Measurements from ENCODE around the gene EIF1B. TPM values are rescaled to one million over a fixed set of nuclear protein-coding genes. Genes with fewer than 3 reads are reported as not detected.
"Not testable (repeated sequence)": the region's sequence is repeated elsewhere in the genome, so short reads cannot be mapped to it uniquely, and the experiment has no call there.

The EIF1B gene
- total RNA-seq, 1 donor from 2014 or later: 77.1 TPM

DNA sequence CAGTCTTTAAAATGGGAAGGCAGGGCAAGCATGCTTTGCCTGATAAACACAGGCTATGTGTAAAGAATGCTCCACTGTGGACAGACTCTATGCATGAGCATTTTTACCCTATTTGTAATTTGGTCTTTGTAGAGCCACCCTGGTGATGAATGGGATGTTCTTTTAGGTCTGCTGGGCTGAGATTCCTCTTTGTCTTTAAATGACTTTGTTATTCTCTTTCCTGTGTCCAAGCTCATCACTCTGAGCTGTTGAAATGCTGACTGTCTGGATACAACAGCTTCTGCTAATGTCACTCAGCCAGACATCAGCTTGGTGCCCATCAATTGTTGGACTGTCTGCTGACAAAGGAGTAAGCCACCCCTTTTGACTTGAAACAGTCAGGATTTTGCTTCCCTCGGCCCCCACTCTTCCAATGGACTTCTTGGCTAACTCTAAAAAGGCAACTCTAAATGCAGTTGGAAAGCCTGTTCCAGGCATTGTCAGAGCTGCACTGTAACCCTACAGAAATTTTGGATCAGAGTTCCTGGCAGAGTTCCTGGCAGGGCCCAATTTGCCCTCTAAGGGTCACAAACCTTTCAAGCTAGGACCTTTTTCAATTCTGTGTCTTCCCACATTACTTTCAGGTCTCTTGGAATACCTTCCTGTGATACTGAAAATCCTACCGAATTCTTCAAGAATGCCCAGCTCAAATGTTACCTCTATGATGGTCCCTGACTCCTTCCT is 40.5 kb upstream of the EIF1B start:
- Mint-ChIP-seq H3K4me1 (no peaks in the 10 kb centered on the region), H3K27ac (no peak overlapping the region)

DNA sequence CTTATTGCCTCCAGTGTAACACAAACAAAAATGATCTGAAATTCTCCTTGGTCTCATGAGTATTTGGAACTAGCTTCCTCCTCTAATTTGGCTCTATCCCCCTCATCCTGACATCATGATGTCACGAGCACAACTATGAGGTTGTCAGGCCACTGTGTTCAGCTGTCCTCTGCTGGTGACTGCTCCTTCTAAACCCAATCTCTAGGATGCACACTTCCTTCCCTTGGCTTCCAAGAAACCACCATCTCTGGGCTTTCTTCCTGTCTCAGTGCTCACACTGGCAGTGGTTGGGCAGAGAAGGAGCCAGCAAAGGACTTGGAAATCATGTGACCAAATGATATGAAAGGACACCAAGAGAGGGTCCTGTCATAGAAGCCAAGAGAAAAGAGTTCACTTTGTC is 30.7 kb upstream of the EIF1B start:
- no peaks in the 10 kb centered on the region for H3K4me1 Mint-ChIP-seq
- H3K4me3 Mint-ChIP-seq: no peak overlapping the region
- no peak for DNase-seq (ENCODE audit: low spot score in 2 of 2, unreplicated experiment in 2 of 2)
- H3K9me3 Mint-ChIP-seq: peaks cover 9% of the 10 kb centered on the region
- H3K36me3 Mint-ChIP-seq: no peaks in the 10 kb centered on the region
- no peak for TF ChIP-seq CTCF (IDR thresholded peaks at IDR 0.05; ENCODE audit: unreplicated experiment)
- H3K27ac Mint-ChIP-seq: no peak overlapping the region
- peaks cover 43% of the 10 kb centered on the region for H3K27me3 Mint-ChIP-seq (ENCODE audit: low read depth)

More for the DNA sequence above, 40.5 kb upstream of the EIF1B start:
- no peak for DNase-seq (ENCODE audit: low spot score in 2 of 2, unreplicated experiment in 2 of 2)
- no peak overlapping the region for H3K4me3 Mint-ChIP-seq
- H3K9me3 Mint-ChIP-seq: peaks cover 6% of the 10 kb centered on the region
- H3K27me3 Mint-ChIP-seq (ENCODE audit: low read depth): peaks cover 84% of the 10 kb centered on the region
- no peak for TF ChIP-seq CTCF (IDR thresholded peaks at IDR 0.05; ENCODE audit: unreplicated experiment)
- no peaks in the 10 kb centered on the region for H3K36me3 Mint-ChIP-seq

GRCh38 chr3:40281995-40282394 is 27.5 kb upstream of the EIF1B start:
- H3K27me3 Mint-ChIP-seq (ENCODE audit: low read depth): peaks cover 26% of the 10 kb centered on the region
- no peaks in the 10 kb centered on the region for H3K36me3 Mint-ChIP-seq
- peaks cover 8% of the 10 kb centered on the region for H3K9me3 Mint-ChIP-seq
- no peak overlapping the region for H3K27ac Mint-ChIP-seq
- no peak overlapping the region for H3K4me3 Mint-ChIP-seq
- DNase-seq (ENCODE audit: low spot score in 2 of 2, unreplicated experiment in 2 of 2): no peak
- no peak for TF ChIP-seq CTCF (IDR thresholded peaks at IDR 0.05; ENCODE audit: unreplicated experiment)
- H3K4me1 Mint-ChIP-seq: no peaks in the 10 kb centered on the region

DNA sequence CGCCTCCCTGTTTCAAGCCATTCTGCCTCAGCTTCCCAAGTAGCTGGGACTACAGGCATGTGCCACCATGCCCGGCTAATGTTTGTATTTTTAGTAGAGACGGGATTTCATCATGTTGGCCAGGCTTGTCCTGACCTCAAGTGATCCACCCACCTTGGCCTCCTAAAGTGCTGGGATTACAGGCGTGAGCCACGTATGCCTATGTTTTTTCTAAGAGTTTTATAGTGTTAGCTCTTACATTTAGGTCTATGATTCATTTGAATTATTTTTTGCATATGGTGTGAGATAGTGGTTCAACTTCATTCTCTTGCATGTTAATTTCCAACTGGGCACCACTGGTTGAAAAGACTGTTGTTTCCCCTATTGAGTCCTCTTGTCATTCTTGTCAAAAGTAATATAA is 26.4 kb upstream of the EIF1B start:
- not testable (repeated sequence) for DNase-seq (ENCODE audit: low spot score in 2 of 2, unreplicated experiment in 2 of 2); H3K36me3 Mint-ChIP-seq; H3K9me3 Mint-ChIP-seq; H3K27ac Mint-ChIP-seq; H3K4me3 Mint-ChIP-seq; H3K4me1 Mint-ChIP-seq
- peaks cover 23% of the 10 kb centered on the region for H3K27me3 Mint-ChIP-seq (ENCODE audit: low read depth)

- Mint-ChIP-seq H3K4me3 (no peak overlapping the region), H3K27ac (no peak overlapping the region), H3K9me3 (peaks cover 8% of the 10 kb centered on the region), H3K4me1 (no peaks in the 10 kb centered on the region), H3K36me3 (peaks cover 2% of the 10 kb centered on the region), H3K27me3 (ENCODE audit: low read depth) (no peaks in the 10 kb centered on the region)
- no peak for DNase-seq (ENCODE audit: low spot score in 2 of 2, unreplicated experiment in 2 of 2)
- no peak for TF ChIP-seq CTCF (IDR thresholded peaks at IDR 0.05; ENCODE audit: unreplicated experiment)
Measured at GRCh38 chr3:40287248-40287647, 22.3 kb upstream of the EIF1B start.

DNA sequence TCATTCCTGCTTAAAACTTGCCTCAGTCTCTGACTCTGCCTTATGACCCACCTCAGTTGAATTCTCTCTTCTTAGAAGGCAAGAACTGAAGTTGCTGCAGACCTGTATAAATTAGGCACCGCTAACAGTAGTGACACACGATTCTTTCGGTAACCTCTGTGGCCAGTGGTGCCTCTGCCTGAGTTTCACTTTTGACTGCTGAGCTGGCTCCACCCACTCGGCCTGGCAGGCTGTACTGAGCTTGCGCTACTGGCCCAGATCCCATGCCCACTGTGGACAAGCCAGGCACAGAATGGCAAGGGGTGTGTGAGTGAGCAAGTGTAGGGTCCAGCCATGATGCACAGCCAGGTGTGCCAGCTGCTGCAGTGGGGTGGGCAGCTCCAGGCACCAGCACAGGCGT is 19.1 kb upstream of the EIF1B start:
- Mint-ChIP-seq H3K9me3 (peaks cover under 1% of the 10 kb centered on the region), H3K4me3 (no peak overlapping the region), H3K4me1 (no peaks in the 10 kb centered on the region), H3K27ac (no peak overlapping the region), H3K27me3 (ENCODE audit: low read depth) (no peaks in the 10 kb centered on the region), H3K36me3 (peaks cover 2% of the 10 kb centered on the region)
- no peak for TF ChIP-seq CTCF (IDR thresholded peaks at IDR 0.05; ENCODE audit: unreplicated experiment)
- DNase-seq (ENCODE audit: low spot score in 2 of 2, unreplicated experiment in 2 of 2): no peak

Data from mesothelial cell of epicardium (in vitro differentiated cells).